ENCODE data around the gene FSIP1.
A peak's percentile ranks its signal among the peaks of the same experiment; 100 is the strongest.

The FSIP1 gene

DNA sequence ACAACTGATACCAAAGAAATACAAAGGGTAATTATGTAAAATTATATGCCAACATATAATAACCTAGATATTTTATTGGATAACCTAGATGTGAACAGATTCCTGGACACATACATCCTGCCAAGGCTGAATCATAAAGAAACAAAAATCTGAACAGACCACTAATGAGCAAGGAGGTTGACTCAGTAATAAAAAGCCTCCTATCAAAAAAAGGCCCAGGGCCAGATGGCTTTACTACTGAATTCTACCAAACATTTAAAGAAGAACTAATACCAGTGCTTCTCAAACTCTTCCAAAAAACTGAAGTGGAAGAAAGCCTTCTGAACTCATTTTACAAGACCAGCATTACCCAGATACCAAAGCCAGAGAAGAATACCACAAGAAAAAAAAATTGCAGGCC lies 169.4 kb downstream of the FSIP1 start:
- no peak for TF ChIP-seq CTCF (conservative IDR thresholded peaks at IDR 0.05; ENCODE audit: low read depth, low read length)
- no peak for DNase-seq (ENCODE audit: low read depth)
- H3K4me3 ChIP-seq (ENCODE audit: low read depth, low read length), result no peak overlapping the region

DNA sequence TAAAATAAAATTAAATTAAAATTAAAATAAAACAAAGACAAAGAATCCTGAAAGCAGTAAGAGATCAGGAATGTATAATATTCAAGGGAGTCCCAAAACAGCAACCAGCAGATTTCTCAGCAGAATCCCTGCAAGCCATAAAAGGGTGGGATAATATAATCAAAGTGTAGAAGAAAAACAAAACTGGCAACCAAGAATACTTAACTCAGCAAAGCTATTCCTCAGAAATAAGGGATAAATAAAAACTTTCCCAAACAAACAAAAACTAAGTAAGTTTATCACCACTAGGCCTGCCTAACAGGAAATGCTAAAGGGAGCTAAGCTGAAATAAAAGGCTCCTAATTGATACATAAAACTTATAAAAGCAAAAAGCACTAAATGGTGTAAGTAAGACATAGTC lies 172.0 kb downstream of the FSIP1 start:
- H3K4me3 ChIP-seq (ENCODE audit: low read depth, low read length), result no peak overlapping the region
- TF ChIP-seq CTCF (conservative IDR thresholded peaks at IDR 0.05; ENCODE audit: low read depth, low read length), result no peak
- DNase-seq (ENCODE audit: low read depth), result no peak

DNA sequence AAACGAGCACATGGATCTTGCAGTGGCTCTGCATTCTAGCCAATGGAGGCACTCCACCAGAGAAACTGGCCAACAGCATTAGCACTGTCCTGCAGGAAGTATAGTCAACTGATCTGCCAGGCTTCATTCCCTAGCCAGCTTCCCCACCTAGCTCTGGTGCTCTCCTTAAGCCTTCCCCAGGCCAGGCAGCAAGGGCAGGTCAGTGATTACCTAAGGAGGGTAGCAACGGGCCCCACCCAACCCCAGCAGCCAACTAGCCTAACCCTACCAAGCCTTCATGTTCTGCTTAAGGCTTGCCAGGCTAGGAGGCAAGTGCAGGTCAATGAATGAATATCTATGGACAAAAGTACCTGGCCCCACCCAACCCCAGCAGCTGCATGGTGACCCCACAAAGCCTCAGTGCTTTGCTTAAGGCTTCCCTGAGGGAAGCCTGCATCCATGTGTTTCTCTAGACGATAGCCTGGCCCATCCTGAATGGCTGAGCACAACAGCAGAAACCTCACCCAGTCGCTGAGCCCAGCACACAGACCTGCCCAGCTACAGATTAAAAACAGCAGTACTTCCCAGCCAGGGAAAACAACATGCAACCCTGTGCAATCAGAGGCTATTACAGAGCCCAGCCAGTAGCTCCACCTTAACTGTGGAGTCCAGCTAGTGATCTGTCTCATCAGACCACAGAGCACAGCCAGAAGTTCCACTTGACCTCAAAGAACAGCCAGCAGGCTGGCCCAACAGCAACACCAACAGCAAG lies 173.3 kb downstream of the FSIP1 start:
- H3K4me3 ChIP-seq (ENCODE audit: low read depth, low read length), result no peak overlapping the region
- TF ChIP-seq CTCF (conservative IDR thresholded peaks at IDR 0.05; ENCODE audit: low read depth, low read length), result no peak
- no peak for DNase-seq (ENCODE audit: low read depth)

DNA sequence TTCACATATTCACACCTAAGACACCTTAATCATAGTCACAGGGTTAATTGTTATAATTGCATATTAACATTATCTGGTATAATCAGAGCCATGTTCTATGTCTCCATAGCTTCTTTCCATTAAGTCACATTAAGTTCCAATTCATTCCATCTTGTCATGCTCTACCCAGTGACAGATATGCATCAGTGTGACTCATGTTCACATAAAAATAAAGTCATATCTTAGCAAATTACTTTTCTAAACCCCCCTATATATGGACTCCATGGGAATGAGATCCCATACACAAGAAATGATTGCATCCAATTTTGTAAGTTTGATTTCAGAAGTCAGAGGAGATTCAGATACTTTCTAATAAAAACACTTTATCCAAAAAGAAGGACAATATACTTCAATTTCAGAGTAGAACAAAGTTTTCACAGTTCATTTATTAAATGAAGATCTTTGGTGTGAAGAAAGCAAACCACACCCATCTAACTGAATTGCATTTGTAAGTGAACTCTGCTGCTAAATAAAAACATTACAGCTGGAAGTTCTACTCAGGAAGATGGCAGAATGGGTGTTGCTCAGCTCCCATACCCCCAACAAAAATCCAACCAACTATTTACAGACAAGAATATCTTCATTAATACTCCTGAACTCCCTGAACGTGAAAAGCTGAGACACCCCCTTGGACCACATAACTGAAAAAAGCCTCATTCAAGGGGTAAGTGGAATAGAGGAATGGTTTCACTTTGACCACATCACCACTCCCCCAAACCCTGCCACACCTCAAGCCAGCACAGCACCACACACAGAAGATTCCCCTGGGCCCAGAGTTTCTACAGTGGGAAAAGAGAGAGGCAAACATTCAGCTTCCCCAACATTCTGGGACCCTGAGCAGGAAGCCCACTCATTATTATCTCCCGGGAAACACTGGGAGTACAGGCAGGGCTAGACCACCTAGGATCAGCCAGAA lies 174.2 kb downstream of the FSIP1 start:
- DNase-seq (ENCODE audit: low read depth), result no peak
- no peak overlapping the region for H3K4me3 ChIP-seq (ENCODE audit: low read depth, low read length)
- TF ChIP-seq CTCF (conservative IDR thresholded peaks at IDR 0.05; ENCODE audit: low read depth, low read length), result no peak

GRCh38 chr15:39605146-39605545 lies 177.5 kb downstream of the FSIP1 start:
- DNase-seq (ENCODE audit: low read depth), result no peak
- no peak overlapping the region for H3K4me3 ChIP-seq (ENCODE audit: low read depth, low read length)
- no peak for TF ChIP-seq CTCF (conservative IDR thresholded peaks at IDR 0.05; ENCODE audit: low read depth, low read length)

DNA sequence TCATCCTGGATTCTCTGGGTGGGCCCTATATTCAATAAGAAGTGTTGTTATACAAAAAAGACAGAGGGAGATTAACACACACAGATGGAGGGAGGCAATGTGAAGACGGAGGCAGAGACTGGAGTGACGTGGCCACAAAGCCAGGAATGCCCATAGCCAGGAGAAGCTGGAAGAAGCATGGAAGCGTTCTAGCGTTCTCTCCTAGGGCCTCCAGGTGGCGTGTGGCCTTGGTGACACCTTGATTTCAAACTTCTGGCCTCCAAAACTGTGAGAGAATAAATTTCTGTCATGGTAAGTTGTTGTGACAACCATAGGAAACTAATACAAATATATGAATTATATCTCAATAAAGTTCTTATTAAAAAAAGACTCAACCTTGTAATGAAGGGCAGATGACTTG lies 180.5 kb downstream of the FSIP1 start:
- DNase-seq (ENCODE audit: low read depth), result no peak
- TF ChIP-seq CTCF (conservative IDR thresholded peaks at IDR 0.05; ENCODE audit: low read depth, low read length), result peak; percentile 7
- no peak overlapping the region for H3K4me3 ChIP-seq (ENCODE audit: low read depth, low read length)
